Lower leg skin (tissue), 4 donors: ENCODE measurements around the gene STAT2. TPM values are rescaled to one million over a fixed set of nuclear protein-coding genes. Genes with fewer than 3 reads are reported as not detected.
"Not testable (repeated sequence)": the region's sequence is repeated elsewhere in the genome, so short reads cannot be mapped to it uniquely, and the experiment has no call there.

Experiments
- DNase-seq, 2 donors: peaks; one replicate each; pipeline ENCODE4 v3.0.0-alpha.2; 2019; ENCODE audit warnings: low spot score in 2 of 2
- H3K4me3 ChIP-seq: fragments of 200-600 bp; sonication (generic); 2 replicates; pipeline ENCODE4 v1.5.1; 2017; ENCODE audit warnings: mild to moderate bottlenecking, low read depth; ENCODE audit not compliant: poor library complexity, severe bottlenecking
- POLR2A ChIP-seq, 2 donors: fragments of 450-650 bp; IDR thresholded peaks; one replicate each; pipeline ENCODE4 v1.6.1; 2016 to 2017; ENCODE audit warnings: antibody characterized with exemption in 2 of 2, mild to moderate bottlenecking in 1 of 2, moderate library complexity in 1 of 2
- WGBS, 2 donors: methylation state at CpG; one replicate each; pipeline ENCODE4 v1.1.5; 2018; 5-methylcytosine and 5-hydroxymethylcytosine counted together
- intact Hi-C: fragments of 100-400 bp; cut with DNase I; formaldehyde crosslinking; loops from one replicate; pipeline ENCODE4 v1.15.0; 2023; ENCODE audit warnings: low total_unique reads
- total RNA-seq, 4 donors: library from RNA; depleted of rRNA; stranded (reverse); fragments of >200 nt; gene quantifications; one replicate each; pipeline ENCODE4 v1.1.0, GENCODE V29; 2016
- TF ChIP-seq, protein P1 (sequence below), 3 donors: fragments of 450-650 bp; IDR thresholded peaks; one replicate each; pipeline ENCODE4 v1.5.1; 2016; ENCODE audit warnings: antibody characterized with exemption in 3 of 3, mild to moderate bottlenecking in 3 of 3, moderate library complexity in 2 of 3

Gene STAT2
- total RNA-seq, 4 donors from 2014 or later, result 60.8 to 98.4 (median 92.5) TPM

DNA sequence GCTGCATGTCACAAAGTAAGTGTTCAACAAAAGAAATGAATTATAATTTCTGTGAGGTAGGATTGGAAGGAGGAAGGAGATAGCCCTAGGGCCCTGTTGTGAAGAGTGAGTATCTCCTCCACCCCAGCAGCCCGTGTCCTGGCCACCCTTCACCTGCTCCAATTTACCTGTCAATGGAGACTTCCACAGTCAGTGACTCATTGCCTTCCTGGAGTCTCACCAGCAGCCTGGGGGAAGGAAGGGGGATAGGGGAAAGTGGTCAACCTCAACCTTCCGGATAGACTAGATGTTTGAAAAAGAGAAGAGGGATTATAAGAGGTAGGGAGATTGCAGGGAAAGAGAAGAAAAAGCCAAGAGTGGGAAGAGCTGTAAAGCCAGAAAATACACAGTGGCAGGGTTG lies 9.2 kb downstream of the STAT2 start:
- 70 to 75% methylated on average over 2 of the region's 2 CpGs for WGBS, 2 donors
- intact Hi-C loops, result no loop called here
- TF ChIP-seq POLR2A (IDR thresholded peaks at IDR 0.05), result no peak
- TF ChIP-seq, protein P1, sequence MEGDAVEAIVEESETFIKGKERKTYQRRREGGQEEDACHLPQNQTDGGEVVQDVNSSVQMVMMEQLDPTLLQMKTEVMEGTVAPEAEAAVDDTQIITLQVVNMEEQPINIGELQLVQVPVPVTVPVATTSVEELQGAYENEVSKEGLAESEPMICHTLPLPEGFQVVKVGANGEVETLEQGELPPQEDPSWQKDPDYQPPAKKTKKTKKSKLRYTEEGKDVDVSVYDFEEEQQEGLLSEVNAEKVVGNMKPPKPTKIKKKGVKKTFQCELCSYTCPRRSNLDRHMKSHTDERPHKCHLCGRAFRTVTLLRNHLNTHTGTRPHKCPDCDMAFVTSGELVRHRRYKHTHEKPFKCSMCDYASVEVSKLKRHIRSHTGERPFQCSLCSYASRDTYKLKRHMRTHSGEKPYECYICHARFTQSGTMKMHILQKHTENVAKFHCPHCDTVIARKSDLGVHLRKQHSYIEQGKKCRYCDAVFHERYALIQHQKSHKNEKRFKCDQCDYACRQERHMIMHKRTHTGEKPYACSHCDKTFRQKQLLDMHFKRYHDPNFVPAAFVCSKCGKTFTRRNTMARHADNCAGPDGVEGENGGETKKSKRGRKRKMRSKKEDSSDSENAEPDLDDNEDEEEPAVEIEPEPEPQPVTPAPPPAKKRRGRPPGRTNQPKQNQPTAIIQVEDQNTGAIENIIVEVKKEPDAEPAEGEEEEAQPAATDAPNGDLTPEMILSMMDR (IDR thresholded peaks at IDR 0.05), result no peak
- no peak for DNase-seq
- no peak overlapping the region for H3K4me3 ChIP-seq

DNA sequence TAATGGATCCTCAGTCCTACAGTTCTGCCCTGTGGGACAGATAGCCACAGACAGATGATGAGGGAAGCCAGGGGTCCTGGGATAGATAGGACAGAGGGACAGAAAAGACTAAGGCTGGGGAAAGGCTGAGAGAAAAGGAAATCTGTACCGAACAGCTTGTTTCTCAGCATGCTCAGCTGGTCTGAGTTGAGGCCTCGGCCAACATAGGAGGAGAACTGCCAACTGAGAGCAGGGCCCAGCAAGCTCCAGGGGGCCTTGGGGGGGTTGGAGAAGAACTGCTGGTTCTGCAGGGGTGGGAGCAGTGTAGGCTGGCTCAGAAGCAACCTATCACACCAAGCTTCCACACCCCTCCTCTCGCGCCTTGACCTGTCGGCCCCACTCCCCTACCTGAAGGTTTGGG lies 11.1 kb downstream of the STAT2 start:
- no peak for TF ChIP-seq POLR2A (IDR thresholded peaks at IDR 0.05)
- TF ChIP-seq, protein P1 (IDR thresholded peaks at IDR 0.05), result no peak
- peak in 1 of 2 donors; percentile 25 for DNase-seq
- intact Hi-C loops, result no loop called here
- 83 to 91% methylated on average over 5 of the region's 5 CpGs for WGBS, 2 donors
- H3K4me3 ChIP-seq, result no peak overlapping the region

DNA sequence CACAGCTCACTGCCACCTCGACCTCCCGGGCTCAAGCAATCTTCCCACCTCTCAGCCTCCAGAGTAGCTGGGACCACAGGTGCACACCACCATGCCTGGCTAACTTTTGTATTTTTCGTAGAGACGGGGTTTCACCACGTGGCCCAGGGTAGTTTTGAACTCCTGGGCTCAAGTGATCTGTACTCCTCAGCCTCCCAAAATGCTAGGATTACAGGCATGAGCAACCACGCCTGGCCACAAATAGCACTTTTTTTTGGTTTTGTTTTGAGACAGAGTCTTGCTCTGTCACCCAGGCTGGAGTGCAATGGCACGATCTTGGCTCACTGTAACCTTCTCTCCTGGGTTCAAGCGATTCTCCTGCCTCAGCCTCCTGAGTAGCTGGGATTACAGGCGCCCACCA lies 12.7 kb downstream of the STAT2 start:
- 92 to 93% methylated on average over 9 of the region's 9 CpGs for WGBS, 2 donors
- intact Hi-C loops, DNase-seq, H3K4me3 ChIP-seq: not testable (repeated sequence)

DNA sequence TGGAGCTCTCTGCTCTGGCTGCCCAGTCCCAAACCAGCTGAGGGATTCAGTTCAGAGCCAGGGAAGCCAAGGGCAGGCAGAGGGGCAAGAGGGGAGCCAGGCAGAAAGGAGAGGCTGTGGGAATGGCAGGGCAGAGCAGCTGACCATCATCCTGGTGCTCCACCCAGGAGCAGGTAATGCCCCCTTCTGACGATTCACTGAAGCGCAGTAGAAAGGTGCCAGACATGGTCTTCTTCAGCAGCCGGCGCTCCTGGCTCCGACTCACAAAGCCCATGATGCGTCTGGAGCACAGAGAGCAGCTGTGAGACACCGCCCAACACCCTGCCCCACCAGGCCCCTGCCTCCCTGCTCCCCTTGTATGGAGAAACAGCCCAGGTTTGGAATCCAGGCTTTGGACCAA lies 13.2 kb downstream of the STAT2 start:
- TF ChIP-seq, protein P1 (IDR thresholded peaks at IDR 0.05), result no peak
- no peak for TF ChIP-seq POLR2A (IDR thresholded peaks at IDR 0.05)
- no peak overlapping the region for H3K4me3 ChIP-seq
- DNase-seq, result no peak
- WGBS, 2 donors, result 79 to 88% methylated on average over 6 to 7 of the region's 7 CpGs
- intact Hi-C loops, result no loop called here

DNA sequence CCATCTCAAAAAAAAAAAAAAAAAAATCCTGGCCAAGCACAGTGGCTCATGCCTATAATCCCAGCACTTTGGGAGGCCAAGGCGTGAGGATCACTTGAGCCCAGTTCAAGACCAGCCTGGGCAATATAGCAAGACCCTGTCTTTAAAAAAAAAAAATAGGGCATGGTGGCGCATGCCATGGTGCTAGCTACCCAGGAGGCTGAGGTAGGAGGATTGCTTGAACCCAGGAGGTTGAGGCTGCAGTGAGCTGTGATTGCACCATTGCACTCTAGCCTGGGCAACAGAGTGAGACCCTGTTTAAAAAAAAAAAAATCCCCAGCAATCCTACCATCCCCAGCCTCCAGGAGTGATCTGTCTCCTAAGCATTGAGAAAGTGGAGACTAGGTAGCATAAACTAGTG lies 17.6 kb downstream of the STAT2 start:
- intact Hi-C loops, H3K4me3 ChIP-seq, DNase-seq: not testable (repeated sequence)
- 95 to 100% methylated on average over 2 of the region's 2 CpGs for WGBS, 2 donors

DNA sequence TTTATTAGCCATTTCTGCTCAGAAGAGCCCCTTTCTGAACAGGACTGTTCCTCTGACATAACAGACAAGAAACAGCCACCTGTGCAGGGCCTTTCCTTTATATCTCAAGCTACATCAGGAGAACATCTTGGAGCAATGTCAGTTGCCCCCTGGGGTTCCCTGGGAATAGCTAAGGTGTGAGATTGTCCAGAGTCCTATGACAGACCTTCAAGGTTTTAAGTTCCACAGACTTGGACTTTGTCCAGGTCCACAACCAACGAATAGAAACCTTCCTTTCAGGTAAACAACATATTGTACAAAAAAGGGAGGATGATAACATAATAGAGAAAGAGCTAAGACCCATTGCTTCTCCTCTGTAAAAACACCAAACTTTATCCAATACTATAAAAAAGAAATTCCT lies 18.3 kb downstream of the STAT2 start:
- no peak for TF ChIP-seq POLR2A (IDR thresholded peaks at IDR 0.05)
- TF ChIP-seq, protein P1 (IDR thresholded peaks at IDR 0.05), result no peak
- WGBS, 2 donors, result 23 to 36% methylated on average over 1 of the region's 1 CpG
- H3K4me3 ChIP-seq, result no peak overlapping the region
- no peak for DNase-seq
- intact Hi-C loops, result no loop called here

DNA sequence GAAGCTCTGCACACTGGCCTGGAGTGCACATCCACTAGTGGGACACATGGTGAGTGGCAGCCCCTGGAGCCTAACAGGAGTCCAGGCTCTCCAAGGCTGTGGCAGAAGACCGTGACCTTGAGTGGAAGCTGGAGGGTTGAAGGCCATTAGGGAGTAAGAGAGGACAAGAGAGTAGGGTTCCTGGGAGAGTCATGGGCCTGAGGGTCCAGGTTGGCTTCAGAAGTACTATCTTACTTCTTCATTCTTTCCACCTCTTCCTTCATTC lies 20.8 kb downstream of the STAT2 start:
- no peak for DNase-seq
- H3K4me3 ChIP-seq, result no peak overlapping the region
- TF ChIP-seq, protein P1 (IDR thresholded peaks at IDR 0.05), result no peak
- no peak for TF ChIP-seq POLR2A (IDR thresholded peaks at IDR 0.05)
- intact Hi-C loops, result no loop called here
- WGBS, 2 donors, result 92 to 95% methylated on average over 1 of the region's 1 CpG
